Psoas muscle (tissue), 8 donors: ENCODE data around the gene TPM3. TPM values are rescaled to one million over a fixed set of nuclear protein-coding genes. Genes with fewer than 3 reads are reported as not detected.
"Not testable (repeated sequence)": the region's sequence is repeated elsewhere in the genome, so short reads cannot be mapped to it uniquely, and the experiment has no call there.

Source experiments
- ATAC-seq, 4 donors: fragments of 200-7000 bp; cut with Tn5 transposase; one replicate each; pipeline ENCODE4 v1.9.1; 2020; ENCODE audit warnings: moderate library complexity in 3 of 4, mild to moderate bottlenecking in 2 of 4
- DNase-seq, 2 donors: peaks; one replicate each; pipeline ENCODE4 v3.0.0-alpha.2; 2020
- H3K27ac ChIP-seq: fragments of 200-600 bp; one replicate; pipeline ENCODE4 v1.8.0; 2022
- H3K27me3 ChIP-seq, 3 donors: fragments of 200-600 bp in 1 of 3; one replicate each; pipeline versions ENCODE4 v1.6.1 to v1.8.0; 2013 to 2022; ENCODE audit warnings: low read length in 2 of 3, mild to moderate bottlenecking in 2 of 3, moderate library complexity in 1 of 3; ENCODE audit not compliant: insufficient read depth in 3 of 3
- H3K36me3 ChIP-seq, 2 donors: fragments of 200-600 bp in 1 of 2; one replicate each; pipeline versions ENCODE4 v1.6.1 to v1.8.0; 2013 to 2022; ENCODE audit warnings: low read depth in 1 of 2, mild to moderate bottlenecking in 1 of 2, moderate library complexity in 1 of 2; ENCODE audit not compliant: insufficient read depth in 1 of 2
- H3K4me1 ChIP-seq: fragments of 200-600 bp; one replicate; pipeline ENCODE4 v1.8.0; 2022
- H3K4me3 ChIP-seq: fragments of 200-600 bp; one replicate; pipeline ENCODE4 v1.8.0; 2022; ENCODE audit warnings: mild to moderate bottlenecking
- H3K9me3 ChIP-seq: fragments of 200-600 bp; one replicate; pipeline ENCODE4 v1.8.0; 2022
- CTCF ChIP-seq: fragments of 200-600 bp; IDR thresholded peaks from one replicate; pipeline ENCODE4 v1.8.0; 2022; ENCODE audit warnings: antibody characterized with exemption
- WGBS, 3 donors: extraction: QIAGEN DNeasy Blood & Tissue Kit; methylation state at CpG; one replicate each; pipeline versions ENCODE4 v1.1.6 to v1.1.7; 2013; 5-methylcytosine and 5-hydroxymethylcytosine counted together
- intact Hi-C, 2 donors: fragments of 100-400 bp; cut with DNase I; formaldehyde crosslinking; loops; one replicate each; pipeline versions ENCODE4 v1.11.0 to v1.14.2; 2022
- polyA plus RNA-seq, 3 donors: library from polyadenylated mRNA; stranded (reverse); fragments of 200-250 nt; gene quantifications; one replicate each; pipeline ENCODE4 v1.2.3, GENCODE V29; 2013
- total RNA-seq, 4 donors: library from RNA; stranded (reverse); fragmentation: NEBNext Ultra II Directional in 2 of 4; extraction: Animal tissue kit (Norgen Biotek cat#: 25700) in 2 of 4; gene quantifications; one replicate each; pipeline versions ENCODE4 v1.2.1 to v1.2.4, GENCODE V29; 2021 to 2023
- donor health status: healthy with polysubstance abuse.
- donor health status: DM: no; HTN: no; CAD: no; lungs with moderate emphysema.
- donor health status: Bipolar disorder and iron deficiency.
- donor health status: healthy.
- donor health status: DM: yes; HTN: yes; CAD: no.
- donor health status: DM: no; HTN: no; CAD: no.
- donor health status: DM: no; HTN: no; CAD: no.
- donor health status: DM: yes; HTN: yes; CAD: no.

TPM3 gene
- total and polyA plus RNA-seq, 7 donors = 1,778 to 3,898 (median 2,728) TPM

DNA sequence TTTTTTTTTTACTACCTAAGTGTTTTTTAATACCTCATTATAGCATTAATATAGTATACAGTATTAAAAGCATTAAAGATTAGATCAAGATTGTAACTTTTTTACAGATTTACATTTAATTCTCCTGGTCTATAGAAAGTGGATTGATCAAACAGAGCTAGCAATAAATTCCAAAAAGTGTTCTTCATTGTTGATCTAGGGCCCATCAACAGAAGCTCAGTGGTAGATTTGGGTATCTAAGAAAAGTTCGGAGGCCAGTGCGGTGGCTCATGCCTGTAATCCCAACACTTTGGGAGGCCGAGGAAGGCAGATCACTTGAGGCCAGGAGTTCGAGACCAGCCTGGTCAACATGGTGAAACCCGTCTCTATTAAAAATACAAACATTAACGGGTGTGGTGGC, 49.5 kb downstream of the TPM3 start:
- H3K9me3 ChIP-seq = no peaks in the 10 kb centered on the region
- H3K36me3 ChIP-seq = no peaks in the 10 kb centered on the region
- no peaks in the 10 kb centered on the region for H3K27me3 ChIP-seq
- TF ChIP-seq CTCF = no peak
- no peak for DNase-seq
- intact Hi-C loops = no loop called here
- H3K4me3 ChIP-seq = no peak overlapping the region
- 91 to 99% (median 97%) methylated on average over 6 of the region's 6 CpGs for WGBS, 3 donors
- ATAC-seq = no peak
- H3K4me1 ChIP-seq = peaks cover 20% of the 10 kb centered on the region
- H3K27ac ChIP-seq = no peak overlapping the region

DNA sequence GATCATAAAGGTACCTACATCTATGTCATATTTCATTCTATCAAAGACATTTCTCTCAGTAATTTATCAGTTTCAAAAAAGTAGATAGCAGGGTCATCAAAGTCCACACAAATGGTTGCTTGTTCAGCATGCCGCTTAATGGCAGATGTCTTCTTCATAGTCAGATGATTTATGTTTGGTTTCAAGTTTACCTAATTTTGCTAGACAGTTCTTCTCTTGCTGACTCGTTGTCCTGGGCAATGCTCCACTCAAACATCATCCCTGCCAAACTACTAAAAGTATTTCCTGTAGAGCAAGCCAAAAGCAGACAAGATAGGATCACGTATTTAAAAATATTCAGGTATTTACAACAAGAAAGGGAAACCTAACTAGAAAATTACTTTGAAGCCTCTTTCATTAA, 50.7 kb downstream of the TPM3 start:
- DNase-seq (no peak), ATAC-seq (peak; percentile 61 to 92 (median 85))
- H3K4me3 ChIP-seq = no peak overlapping the region
- no peaks in the 10 kb centered on the region for H3K36me3 ChIP-seq
- intact Hi-C loops = no loop called here
- H3K27me3 ChIP-seq = no peaks in the 10 kb centered on the region
- H3K4me1 ChIP-seq = peaks cover 20% of the 10 kb centered on the region
- 11 to 19% (median 12%) methylated on average over 3 of the region's 3 CpGs for WGBS, 3 donors
- H3K9me3 ChIP-seq = no peaks in the 10 kb centered on the region
- peak overlapping the region; percentile 64 for H3K27ac ChIP-seq
- TF ChIP-seq CTCF = no peak

DNA sequence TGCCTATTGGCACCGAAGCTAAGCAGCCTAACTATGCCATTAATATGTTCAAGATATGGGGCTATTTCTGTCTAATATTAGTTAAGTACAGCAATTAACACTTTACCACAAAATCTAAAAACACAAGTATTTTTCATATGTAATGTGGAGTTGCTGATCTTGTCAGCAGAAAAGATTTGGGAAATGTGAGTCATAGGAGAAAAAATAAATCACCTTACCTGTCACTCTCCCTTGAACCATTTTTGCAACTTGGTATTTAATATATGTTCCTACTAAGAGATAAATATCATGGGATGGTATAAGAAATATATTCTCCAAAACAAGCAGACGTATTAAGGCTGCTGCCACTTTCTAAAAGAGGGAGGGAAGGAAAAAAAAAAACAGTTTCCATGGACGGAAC, 54.0 kb downstream of the TPM3 start:
- no peaks in the 10 kb centered on the region for H3K36me3 ChIP-seq
- H3K27me3 ChIP-seq = no peaks in the 10 kb centered on the region
- WGBS, 3 donors = 60 to 93% (median 68%) methylated on average over 3 of the region's 3 CpGs
- no peak for TF ChIP-seq CTCF
- no peak for ATAC-seq
- no peaks in the 10 kb centered on the region for H3K9me3 ChIP-seq
- H3K4me3 ChIP-seq = no peak overlapping the region
- no peak for DNase-seq
- peaks cover 20% of the 10 kb centered on the region for H3K4me1 ChIP-seq
- H3K27ac ChIP-seq = no peak overlapping the region
- intact Hi-C loops = no loop called here

- no peaks in the 10 kb centered on the region for H3K36me3 ChIP-seq
- no peaks in the 10 kb centered on the region for H3K9me3 ChIP-seq
- H3K27ac ChIP-seq = no peak overlapping the region
- intact Hi-C loops = no loop called here
- ATAC-seq (no peak), DNase-seq (no peak)
- TF ChIP-seq CTCF = no peak
- H3K4me3 ChIP-seq = no peak overlapping the region
- no peaks in the 10 kb centered on the region for H3K4me1 ChIP-seq
- no peaks in the 10 kb centered on the region for H3K27me3 ChIP-seq
- 89 to 96% (median 94%) methylated on average over 2 of the region's 2 CpGs for WGBS, 3 donors
Observed at GRCh38 chr1:154133256-154133655, 58.6 kb downstream of the TPM3 start.

DNA sequence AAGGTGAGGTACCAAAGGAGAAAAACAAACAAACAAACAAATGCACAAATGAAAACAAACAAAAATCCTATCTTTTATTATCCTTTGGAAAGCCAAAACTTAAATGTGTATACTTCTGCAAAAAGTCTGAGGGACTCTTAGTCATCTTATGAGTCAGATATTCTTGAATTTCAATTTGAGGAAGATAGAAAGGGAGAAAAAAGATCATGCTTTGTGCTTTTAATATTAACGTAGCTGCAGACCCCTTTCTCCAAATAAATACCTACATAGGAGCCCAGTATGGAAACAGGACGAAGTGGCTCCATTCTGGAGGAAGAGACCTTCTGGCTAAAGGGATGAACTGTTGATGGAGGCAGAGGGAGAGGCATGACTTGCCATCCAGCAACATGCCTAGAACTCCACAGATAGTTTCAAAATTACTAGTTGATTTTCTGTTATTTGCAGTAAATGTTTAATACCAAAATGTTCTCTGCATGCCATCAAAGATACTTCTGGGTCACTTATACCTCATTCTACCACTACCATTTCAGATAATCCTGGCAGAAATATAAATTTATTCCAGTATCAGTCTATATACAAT, 62.4 kb downstream of the TPM3 start:
- Histone ChIP-seq H3K36me3 (no peaks in the 10 kb centered on the region), H3K27ac (no peak overlapping the region), H3K27me3 (no peaks in the 10 kb centered on the region), H3K9me3 (no peaks in the 10 kb centered on the region), H3K4me3 (no peak overlapping the region), H3K4me1 (no peaks in the 10 kb centered on the region)
- WGBS, 3 donors = 57 to 69% (median 66%) methylated on average over 2 of the region's 2 CpGs
- intact Hi-C loops = no loop called here
- no peak for ATAC-seq
- no peak for DNase-seq
- TF ChIP-seq CTCF = no peak

DNA sequence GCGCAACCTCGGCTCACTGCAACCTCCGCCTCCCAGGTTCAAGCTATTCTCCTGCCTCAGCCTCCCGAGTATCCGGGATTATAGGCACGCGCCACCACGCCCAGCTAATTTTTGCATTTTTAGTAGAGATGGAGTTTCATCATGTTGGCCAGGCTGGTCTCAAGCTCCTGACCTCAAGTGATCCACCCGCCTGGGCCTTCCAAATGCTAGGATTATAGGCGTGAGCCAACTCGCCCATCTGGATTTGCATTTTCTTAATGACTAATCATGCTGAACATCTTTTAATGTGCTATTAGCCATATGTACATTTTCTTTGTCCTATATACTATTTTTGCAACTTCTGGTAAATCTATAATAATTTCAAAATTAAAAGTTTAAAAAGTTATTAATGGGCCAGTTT, 68.7 kb downstream of the TPM3 start:
- H3K4me3 ChIP-seq, H3K27ac ChIP-seq, H3K27me3 ChIP-seq, intact Hi-C loops, H3K4me1 ChIP-seq, H3K36me3 ChIP-seq, DNase-seq, ATAC-seq, H3K9me3 ChIP-seq: not testable (repeated sequence)
- 93 to 96% (median 94%) methylated on average over 11 of the region's 11 CpGs for WGBS, 3 donors
